ENCODE measurements around the gene PODXL2. TPM values are rescaled to one million over a fixed set of nuclear protein-coding genes. Genes with fewer than 3 reads are reported as not detected.

Gene PODXL2
- total RNA-seq, 1 donor from 2014 or later, result 25.7 TPM

GRCh38 chr3:127662001-127662469 is 33.0 kb downstream of the PODXL2 start:
- H3K4me3 Mint-ChIP-seq (ENCODE audit: low read depth), result no peak overlapping the region
- no peaks in the 10 kb centered on the region for H3K27me3 Mint-ChIP-seq
- DNase-seq (ENCODE audit: low spot score, unreplicated experiment), result no peak

GRCh38 chr3:127663151-127663550 is 34.2 kb downstream of the PODXL2 start:
- Mint-ChIP-seq H3K36me3 (ENCODE audit: insufficient read depth) (peaks cover 8% of the 10 kb centered on the region), H3K9me3 (ENCODE audit: low read depth) (no peaks in the 10 kb centered on the region), H3K27ac (no peak overlapping the region), H3K4me3 (ENCODE audit: low read depth) (no peak overlapping the region), H3K4me1 (ENCODE audit: low read depth) (no peaks in the 10 kb centered on the region), H3K27me3 (no peaks in the 10 kb centered on the region)
- no peak for DNase-seq (ENCODE audit: low spot score, unreplicated experiment)
- no peak for TF ChIP-seq CTCF (IDR thresholded peaks at IDR 0.05; ENCODE audit: unreplicated experiment)

More at GRCh38 chr3:127662001-127662469, 33.0 kb downstream of the PODXL2 start:
- Mint-ChIP-seq H3K4me1 (ENCODE audit: low read depth) (no peaks in the 10 kb centered on the region), H3K36me3 (ENCODE audit: insufficient read depth) (peaks cover 8% of the 10 kb centered on the region), H3K27ac (no peak overlapping the region), H3K9me3 (ENCODE audit: low read depth) (no peaks in the 10 kb centered on the region)
- no peak for TF ChIP-seq CTCF (IDR thresholded peaks at IDR 0.05; ENCODE audit: unreplicated experiment)

GRCh38 chr3:127665165-127665564 is 36.2 kb downstream of the PODXL2 start:
- DNase-seq (ENCODE audit: low spot score, unreplicated experiment), result no peak
- no peak overlapping the region for H3K4me3 Mint-ChIP-seq (ENCODE audit: low read depth)

GRCh38 chr3:127665586-127665985 is 36.6 kb downstream of the PODXL2 start:
- Mint-ChIP-seq H3K27ac (no peak overlapping the region), H3K4me3 (ENCODE audit: low read depth) (no peak overlapping the region), H3K27me3 (no peaks in the 10 kb centered on the region), H3K4me1 (ENCODE audit: low read depth) (no peaks in the 10 kb centered on the region), H3K36me3 (ENCODE audit: insufficient read depth) (peaks cover 6% of the 10 kb centered on the region), H3K9me3 (ENCODE audit: low read depth) (no peaks in the 10 kb centered on the region)
- TF ChIP-seq CTCF (IDR thresholded peaks at IDR 0.05; ENCODE audit: unreplicated experiment), result no peak
- no peak for DNase-seq (ENCODE audit: low spot score, unreplicated experiment)

More at GRCh38 chr3:127665165-127665564, 36.2 kb downstream of the PODXL2 start:
- no peak for TF ChIP-seq CTCF (IDR thresholded peaks at IDR 0.05; ENCODE audit: unreplicated experiment)
- H3K4me1 Mint-ChIP-seq (ENCODE audit: low read depth), result no peaks in the 10 kb centered on the region
- H3K36me3 Mint-ChIP-seq (ENCODE audit: insufficient read depth), result peaks cover 8% of the 10 kb centered on the region
- no peaks in the 10 kb centered on the region for H3K9me3 Mint-ChIP-seq (ENCODE audit: low read depth)
- no peak overlapping the region for H3K27ac Mint-ChIP-seq
- no peaks in the 10 kb centered on the region for H3K27me3 Mint-ChIP-seq

DNA sequence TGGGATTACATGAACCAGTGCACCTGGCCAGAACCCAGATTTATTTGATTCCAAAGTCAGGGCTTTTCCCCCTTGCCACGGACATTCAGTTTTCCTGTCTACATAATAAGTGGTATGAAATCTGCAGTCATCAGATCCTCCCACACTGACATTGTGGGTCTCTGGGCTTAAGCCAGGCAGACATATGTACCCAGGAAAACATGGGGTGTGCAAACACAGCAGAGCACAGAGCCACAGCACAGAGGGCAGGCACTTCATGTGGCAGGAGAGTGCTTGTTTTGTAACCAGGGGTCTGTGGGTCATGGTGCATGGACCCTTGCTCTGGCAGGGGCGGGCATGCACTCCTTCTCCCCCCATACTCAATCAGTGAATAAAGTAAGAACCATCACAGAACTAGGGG is 37.7 kb downstream of the PODXL2 start:
- Mint-ChIP-seq H3K4me3 (ENCODE audit: low read depth) (no peak overlapping the region), H3K27me3 (no peaks in the 10 kb centered on the region), H3K4me1 (ENCODE audit: low read depth) (no peaks in the 10 kb centered on the region), H3K9me3 (ENCODE audit: low read depth) (no peaks in the 10 kb centered on the region), H3K27ac (no peak overlapping the region), H3K36me3 (ENCODE audit: insufficient read depth) (peaks cover 6% of the 10 kb centered on the region)
- no peak for DNase-seq (ENCODE audit: low spot score, unreplicated experiment)
- TF ChIP-seq CTCF (IDR thresholded peaks at IDR 0.05; ENCODE audit: unreplicated experiment), result no peak

Measured in progenitor cell of endocrine pancreas (in vitro differentiated cells).